GM21717 (cell line): ENCODE results near the gene HECW1.

Source experiments
- ATAC-seq: cut with Tn5 transposase; IDR thresholded peaks from one replicate; pipeline ENCODE4 v1.9.1; 2021; ENCODE audit warnings: mild to moderate bottlenecking, moderate library complexity; ENCODE audit not compliant: unreplicated experiment

The HECW1 gene

DNA sequence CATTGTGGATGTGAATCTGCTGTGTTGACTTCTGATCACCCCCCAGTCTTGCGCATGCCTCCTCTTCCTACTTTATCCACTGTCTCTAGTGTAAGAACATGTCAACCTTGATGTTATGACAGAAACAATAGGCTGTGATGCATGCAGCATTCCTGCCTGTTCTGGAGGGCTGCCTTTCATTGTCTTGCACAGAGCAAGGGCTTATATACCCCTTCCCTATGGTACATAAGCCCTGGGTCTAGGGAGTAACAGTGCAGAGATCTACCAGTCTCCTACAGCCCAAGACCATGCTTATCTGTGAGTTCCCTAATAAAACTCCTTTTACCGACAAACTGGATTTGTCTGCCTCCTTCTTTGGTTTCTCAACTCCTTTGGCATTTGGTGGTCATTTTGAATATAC is 293.5 kb downstream of the HECW1 start:
- no peak for ATAC-seq

DNA sequence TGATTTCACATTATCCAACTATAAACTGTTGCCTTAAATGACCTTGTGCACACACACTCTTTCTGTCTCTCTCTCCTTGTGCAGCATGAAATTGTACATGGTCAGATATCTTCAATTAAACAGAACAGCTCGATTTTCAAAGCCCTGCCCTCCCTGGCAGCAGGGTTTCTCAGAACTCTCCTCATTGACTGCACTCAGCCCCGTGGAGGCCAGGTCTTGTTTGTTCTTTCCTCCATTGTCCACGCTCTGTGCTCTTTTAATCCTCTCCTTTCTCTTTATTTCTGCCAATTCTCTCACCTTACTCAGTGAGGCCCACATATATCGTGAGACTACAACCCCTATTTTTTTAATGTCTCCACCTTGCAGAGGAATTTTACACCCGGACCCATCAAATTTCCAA is 294.5 kb downstream of the HECW1 start:
- ATAC-seq, result no peak

DNA sequence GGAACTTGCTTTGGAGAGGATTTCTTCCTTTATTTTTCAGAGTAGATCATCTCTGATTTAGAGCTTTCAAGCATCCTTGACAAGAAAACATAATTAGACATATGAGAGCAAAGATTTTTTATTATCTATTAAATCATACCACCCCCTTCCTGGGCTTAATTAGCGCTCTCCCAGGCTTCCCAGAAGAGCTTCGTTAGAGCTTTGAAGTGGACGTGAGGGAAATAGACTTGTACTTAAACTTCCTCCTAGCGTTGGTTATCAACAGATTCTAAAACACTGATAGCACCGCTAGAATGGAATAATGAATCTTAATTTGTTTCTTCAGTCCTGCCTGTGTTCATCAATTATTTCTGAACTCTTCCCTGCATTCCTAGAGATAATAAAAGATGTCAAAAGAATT is 296.5 kb downstream of the HECW1 start:
- no peak for ATAC-seq

DNA sequence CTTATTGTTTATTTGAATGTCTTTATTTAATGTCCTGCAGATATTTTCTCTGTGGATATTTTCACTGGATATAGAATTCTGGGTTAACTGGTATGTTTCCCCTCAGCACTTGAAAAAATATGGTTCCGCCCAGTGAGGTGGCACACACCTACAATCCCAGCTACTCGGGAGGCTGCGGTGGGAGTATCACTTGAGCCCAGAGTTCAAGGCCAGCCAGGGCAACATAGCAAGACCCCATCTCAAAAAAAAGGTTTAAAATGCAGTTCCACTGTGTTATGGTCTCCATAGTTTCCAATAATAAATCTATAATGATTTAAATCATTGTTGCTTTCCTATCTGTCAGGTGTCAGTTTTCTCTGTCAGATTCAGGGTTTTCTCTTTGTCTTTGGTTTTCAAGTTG is 305.0 kb downstream of the HECW1 start:
- no peak for ATAC-seq

DNA sequence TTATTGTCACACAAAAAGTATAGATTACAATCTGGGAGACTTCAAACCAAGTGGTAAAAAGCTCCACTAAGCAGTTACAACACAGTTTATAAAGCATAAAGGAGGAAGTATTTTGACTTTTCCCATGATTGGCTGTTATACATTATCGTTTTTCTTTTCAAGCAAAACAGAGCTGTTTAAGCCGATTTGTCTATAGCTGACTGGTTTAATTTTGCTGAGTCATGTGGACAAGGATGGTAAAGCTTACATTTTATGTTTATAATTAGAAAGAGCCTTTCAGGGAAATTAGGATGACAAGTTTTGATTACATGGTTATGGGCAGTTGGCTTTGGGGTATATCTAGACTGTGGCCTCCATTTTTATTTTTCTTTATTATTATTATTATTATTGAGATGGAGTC is 318.0 kb downstream of the HECW1 start:
- no peak for ATAC-seq

DNA sequence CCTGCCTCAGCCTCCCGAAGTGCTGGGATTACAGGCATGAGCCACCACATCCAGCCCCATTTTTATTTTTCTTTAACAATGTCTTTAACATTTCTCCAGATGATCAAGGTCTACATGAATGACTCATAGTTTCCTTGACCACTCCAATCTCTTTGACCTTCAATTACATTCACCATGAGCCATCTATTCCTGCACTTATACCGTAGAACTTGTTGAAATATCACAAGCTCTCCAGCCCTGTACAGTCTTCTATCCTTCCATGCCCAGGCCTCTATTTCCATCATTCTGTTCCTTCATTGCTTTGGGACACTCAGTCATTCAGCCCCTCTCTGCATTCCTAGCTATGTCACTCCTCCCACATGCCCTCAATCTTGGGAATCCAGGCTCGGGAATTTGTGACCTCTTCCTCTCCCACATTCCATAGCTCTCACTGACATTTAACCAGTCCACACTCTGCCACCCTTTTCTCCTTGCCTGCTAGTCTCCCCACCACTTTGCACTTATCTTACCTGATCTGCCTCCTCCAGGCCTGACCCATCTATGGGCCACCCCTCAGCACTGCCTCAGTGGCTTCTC is 318.7 kb downstream of the HECW1 start:
- no peak for ATAC-seq

DNA sequence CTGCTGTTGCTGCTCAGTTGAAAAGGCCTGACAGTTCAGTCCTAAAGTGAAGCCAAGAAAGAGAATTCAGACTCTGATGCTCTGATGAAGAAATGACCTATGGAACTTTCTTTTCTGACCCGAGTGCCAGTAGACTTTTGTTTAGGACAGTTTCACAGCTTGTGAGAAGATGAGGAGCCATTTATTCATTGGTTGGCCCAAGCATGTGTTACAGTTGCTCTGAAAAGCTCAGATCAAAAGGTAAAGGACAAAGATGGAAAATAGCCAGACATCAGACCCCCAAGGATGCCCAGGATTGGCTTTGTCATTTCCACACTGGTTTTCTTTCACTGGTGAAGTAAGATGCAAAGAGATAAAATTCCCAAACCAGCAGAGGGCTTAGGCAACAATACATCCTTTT is 321.2 kb downstream of the HECW1 start:
- no peak for ATAC-seq

DNA sequence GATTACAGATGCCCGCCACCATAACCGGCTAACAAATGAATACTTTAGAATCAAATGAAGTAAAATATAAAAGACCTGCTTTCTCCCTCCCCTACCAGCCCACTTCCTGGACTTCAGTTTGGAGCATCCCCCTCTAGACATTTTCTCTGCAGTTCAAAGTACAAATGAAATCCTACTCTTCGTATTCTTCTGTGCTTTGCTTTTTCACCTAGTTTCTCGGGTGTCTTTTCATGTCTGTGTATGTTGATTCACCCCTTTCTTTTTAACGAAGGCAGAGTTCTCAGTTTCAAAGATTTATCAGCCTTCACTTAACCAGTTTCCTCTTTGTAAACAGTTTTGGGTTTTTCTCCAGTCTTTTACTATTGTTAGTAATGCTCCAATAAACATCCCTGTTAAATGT is 324.6 kb downstream of the HECW1 start:
- ATAC-seq, result no peak

DNA sequence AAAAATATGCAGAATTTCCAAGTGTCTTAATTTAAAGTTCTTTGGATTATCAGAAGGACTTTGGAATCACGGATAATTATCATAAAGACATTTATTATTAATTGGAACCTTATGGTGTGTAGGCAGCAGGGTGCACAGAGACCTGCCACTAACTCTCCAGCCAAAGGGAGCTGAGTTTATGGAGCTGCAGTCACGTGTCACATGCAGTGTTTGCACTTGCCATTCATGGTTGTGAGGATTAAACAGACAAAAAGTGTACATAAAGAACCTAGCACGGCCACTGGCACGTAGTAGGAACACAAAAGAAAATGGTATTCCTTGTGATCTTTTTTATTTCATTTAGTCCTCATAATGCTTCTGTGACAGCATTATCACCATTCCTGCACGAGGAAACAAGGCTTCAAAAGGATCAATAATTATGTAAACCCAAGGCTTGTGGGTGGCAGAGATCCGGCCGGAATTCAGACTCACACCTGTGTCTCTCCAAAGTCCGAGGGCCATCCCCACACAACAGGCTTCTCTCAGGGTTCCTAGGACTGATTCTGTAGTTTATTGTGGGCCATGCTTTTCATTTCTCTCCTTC is 326.5 kb downstream of the HECW1 start:
- no peak for ATAC-seq

DNA sequence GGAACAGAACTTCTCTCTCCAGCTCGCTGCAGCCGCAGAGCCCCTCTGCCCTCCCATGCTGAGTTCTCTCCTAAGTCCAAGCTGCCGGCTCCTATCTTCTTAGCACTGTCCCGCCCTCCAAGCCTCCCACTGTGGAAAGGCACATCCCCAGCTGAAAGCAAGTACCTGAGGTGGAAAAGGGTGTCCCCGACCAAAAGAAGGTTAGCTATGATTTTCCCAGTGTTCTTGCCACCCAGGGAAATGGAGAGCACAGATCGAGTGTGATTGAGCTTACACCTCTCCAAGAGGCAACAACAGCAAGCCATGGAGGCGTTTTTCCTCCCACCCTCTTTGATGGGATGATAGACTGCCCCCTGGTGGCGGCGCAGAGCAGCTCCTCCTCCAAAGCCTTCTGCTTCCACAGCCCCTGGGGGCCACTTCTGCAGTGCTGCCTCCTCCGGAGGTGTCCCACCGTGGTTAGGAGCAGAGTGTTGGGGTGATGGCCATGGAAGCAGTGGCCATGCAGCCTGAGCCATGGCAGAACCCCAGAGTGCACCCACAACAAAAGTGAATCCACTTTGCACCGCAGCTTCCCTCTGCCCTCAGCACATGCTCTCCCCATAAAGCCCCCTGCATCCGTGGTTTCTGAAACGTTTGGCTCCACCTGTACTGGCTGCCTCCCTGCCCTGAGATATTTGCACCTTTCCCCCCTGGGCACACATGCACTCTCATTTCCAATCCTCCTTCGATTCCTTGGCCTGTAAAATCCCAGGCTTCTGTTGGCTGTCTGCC is 327.4 kb downstream of the HECW1 start:
- no peak for ATAC-seq

DNA sequence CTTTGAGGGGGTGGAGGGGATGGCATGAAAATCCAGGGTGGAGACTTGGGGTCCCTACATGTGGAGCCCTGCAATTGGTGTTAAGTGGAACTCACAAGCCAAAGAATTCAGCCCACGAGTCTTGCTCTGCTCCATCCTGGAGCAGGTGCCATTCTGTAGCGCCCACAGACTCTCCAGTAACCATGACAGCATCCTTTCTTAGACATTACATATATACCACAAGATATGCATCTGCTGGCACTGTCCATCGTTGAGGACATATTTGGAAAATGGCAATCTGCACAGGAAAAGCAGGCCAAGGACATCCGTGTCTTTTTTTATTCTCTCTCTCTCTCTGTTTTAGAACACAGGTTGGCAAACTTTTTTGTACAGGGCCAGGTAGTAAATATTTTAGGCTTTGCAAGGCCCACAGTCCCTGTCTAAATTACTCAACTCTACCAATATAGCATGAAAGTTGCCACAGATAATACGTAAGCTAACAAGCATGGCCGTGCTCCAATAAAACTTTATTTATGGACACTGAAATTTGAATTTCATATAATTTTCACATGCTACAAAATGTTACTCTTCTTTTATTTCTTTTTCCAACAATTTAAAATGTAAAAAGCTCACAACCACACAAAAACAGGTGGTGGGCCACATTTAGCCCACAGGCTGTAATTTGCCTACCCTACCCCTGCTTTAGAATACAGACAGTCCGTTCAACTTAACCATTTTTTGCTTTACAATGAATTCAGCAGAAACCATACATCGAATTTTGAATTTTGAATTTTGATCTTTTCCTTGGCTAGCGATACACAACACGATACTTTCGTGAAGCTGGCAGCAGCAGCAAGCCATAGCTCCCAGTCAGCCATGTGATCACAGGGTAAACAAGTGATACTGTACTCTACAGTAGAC is 329.0 kb downstream of the HECW1 start:
- no peak for ATAC-seq

DNA sequence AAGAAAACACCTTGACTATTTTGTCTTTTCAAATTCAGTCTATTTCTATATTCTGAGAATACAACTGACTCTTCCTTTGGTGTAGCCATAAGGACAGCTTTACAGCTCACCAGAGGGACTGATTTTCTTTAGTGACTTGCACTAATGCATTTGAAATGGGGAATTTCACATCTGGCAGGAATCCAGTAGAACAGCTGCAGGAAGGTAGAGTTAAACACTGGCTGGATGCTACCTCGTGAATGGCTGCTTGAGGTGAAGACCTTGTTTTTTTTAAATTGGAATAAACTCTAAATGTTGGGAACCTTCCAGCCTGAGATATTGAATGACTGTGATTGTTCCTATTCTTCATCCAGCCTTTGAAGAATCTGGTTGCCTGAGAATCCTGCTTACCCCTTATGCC is 330.9 kb downstream of the HECW1 start:
- no peak for ATAC-seq

DNA sequence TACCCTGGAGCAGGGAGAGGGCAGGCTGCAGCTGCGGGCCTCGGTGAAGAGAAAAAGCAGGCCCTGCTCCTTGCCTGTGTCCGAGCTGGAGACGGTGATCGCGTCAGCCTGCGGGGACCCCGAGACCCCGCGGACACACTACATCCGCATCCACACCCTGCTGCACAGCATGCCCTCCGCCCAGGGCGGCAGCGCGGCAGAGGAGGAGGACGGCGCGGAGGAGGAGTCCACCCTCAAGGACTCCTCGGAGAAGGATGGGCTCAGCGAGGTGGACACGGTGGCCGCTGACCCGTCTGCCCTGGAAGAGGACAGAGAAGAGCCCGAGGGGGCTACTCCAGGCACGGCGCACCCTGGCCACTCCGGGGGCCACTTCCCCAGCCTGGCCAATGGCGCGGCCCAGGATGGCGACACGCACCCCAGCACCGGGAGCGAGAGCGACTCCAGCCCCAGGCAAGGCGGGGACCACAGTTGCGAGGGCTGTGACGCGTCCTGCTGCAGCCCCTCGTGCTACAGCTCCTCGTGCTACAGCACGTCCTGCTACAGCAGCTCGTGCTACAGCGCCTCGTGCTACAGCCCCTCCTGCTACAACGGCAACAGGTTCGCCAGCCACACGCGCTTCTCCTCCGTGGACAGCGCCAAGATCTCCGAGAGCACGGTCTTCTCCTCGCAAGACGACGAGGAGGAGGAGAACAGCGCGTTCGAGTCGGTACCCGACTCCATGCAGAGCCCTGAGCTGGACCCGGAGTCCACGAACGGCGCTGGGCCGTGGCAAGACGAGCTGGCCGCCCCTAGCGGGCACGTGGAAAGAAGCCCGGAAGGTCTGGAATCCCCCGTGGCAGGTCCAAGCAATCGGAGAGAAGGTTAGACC is 332.5 kb downstream of the HECW1 start:
- ATAC-seq, result no peak

DNA sequence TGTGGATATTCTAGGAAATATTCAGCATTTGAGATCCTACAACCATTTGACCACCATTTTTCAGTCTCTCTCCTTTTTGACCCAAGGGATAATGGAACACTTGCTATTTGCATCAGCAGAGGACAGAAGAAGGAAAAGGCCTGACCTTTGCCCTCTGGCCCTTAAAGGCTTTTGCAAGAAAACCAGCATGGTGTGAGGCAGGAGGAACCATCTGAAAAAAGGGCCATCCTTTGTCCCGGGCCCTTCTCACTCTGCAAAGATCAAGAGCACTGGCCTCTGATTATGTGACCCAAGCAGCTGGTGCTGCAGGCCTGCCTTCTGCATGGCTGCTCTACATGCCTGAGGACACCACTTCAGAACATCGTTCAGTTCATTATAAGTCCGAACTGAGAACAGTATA is 337.1 kb downstream of the HECW1 start:
- ATAC-seq, result no peak

DNA sequence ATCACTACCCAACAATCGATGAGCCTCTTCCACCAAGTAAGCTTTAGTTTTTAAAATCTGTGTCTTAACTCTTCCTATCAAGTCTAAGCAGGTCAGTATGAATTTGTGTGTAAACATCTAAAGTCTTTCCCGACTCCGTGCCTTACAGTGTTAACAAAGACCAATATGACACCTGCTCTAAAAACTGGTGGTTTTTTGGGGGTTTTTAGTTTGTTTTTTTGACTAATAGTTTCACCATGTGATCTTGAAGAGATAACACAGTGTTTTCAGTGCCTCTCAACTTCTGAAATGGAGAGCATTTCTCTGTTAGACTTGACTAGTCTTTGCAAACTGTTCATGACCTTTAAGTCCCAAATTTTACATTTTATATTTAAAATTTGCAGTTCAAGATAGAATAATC is 338.4 kb downstream of the HECW1 start:
- ATAC-seq, result no peak

DNA sequence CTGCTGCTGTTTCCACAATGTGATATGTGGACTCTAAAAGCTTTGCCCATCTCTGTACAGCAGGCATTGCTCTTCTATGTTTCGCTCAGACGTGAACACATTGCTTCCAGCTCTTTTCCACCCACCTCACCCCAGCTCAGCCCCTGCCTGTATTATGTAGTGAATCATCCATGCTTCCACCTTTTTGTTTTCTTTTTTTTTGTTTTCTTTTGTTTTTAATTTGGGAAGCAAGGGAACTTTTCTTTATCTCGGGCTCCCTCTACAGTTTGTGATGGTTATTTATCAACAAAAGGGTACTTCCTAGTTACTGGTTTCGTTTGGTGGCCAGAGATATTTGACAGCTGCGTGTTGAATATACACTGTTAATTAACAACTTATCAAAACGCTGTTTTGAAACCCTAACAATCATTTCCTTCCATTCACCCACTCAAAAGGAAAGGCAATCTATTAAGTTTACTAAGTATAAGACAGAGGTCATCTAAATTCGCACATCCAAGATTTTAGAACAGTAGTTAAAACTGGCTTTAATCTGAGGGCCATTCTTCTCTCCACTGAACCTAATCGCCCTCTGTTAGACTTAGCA is 342.6 kb downstream of the HECW1 start:
- ATAC-seq, result peak; percentile 52

DNA sequence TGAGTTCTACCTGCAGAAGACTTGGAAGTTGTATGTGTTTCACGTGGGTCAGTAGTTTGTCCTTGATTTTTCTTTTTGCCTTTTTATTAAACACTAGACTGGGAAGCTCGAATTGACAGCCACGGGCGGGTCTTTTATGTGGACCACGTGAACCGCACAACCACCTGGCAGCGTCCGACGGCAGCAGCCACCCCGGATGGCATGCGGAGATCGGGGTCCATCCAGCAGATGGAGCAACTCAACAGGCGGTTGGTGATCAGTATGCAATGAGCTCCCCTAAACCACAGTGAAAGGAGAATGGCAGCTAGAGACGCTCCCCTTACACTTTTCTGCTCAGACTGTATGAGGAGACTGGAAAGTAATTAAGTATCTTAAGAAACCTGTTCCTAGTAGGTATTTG is 343.8 kb downstream of the HECW1 start:
- ATAC-seq, result no peak

DNA sequence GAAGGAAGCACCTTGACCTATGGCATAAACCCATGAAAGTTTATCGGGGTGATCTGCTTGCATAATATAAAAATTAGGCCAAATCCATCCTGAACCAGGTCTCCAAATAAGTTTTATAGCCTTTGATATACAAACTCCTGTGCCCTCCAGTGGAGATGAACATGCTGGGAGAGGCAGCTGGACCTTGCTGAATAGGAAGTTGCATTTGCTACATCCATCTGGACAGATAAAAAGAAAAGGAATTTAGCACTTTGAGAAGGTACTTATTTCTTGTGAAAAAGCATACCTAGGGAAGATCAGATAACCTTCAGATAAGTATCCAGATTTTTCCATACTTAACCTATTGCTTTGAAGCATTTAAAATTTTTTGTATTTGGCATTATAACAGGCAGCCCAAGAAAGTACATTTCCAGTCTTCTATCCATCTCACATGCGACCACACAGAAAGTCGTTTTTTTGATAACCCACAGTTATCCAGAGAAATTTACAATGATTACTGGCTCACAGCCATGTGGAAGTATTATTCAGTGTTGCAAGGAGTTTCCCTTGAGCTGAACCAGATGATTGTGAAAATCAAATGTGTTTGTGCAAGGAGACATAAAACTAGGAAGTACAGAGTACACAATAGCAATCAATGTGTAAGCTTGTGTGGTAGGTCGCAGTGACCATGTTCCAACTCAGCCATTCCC is 346.0 kb downstream of the HECW1 start:
- no peak for ATAC-seq

DNA sequence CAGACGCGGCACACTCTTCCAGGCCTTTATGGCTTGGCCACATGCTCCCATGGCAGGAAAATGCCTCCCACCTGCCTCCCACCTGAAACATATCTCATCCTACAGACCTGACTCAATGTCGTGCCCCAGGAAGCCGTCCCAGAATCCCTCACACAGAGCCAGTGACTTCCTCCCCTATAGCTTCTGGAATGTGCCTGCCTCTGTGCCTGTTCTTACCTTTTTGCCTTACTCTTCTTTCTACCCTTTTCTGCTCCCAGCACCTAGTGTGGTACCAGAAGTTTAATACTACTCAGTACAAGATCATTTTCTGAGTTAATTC is 346.5 kb downstream of the HECW1 start:
- ATAC-seq, result no peak
